NCI-H1092 treated with DMSO at 0.1 percent for 48 hours (cell line): ENCODE results near the gene ABCA3.

Experiments used
- DNase-seq: peaks from one replicate; lab custom pipeline; 2025; lab: John Stamatoyannopoulos, UW

ABCA3 gene

GRCh38 chr16:2233872-2234812, 106.4 kb downstream of the ABCA3 start:
- no peak for DNase-seq

- no peak for DNase-seq
These were observed 107.3 kb downstream of the ABCA3 start for GRCh38 chr16:2233046-2233775.

- no peak for DNase-seq
These were observed 108.2 kb downstream of the ABCA3 start for GRCh38 chr16:2232094-2232990.

GRCh38 chr16:2231016-2231931, 109.3 kb downstream of the ABCA3 start:
- no peak for DNase-seq

GRCh38 chr16:2230376-2230775, 110.2 kb downstream of the ABCA3 start:
- DNase-seq: no peak

GRCh38 chr16:2229632-2230250, 110.8 kb downstream of the ABCA3 start:
- no peak for DNase-seq

GRCh38 chr16:2229091-2229490, 111.4 kb downstream of the ABCA3 start:
- DNase-seq: no peak

GRCh38 chr16:2228161-2228824, 112.2 kb downstream of the ABCA3 start:
- DNase-seq: no peak

- no peak for DNase-seq
These were observed 113.6 kb downstream of the ABCA3 start for GRCh38 chr16:2226918-2227317.

GRCh38 chr16:2226245-2226793, 114.2 kb downstream of the ABCA3 start:
- no peak for DNase-seq
